DMS114 treated with DMSO at 0.1 percent for 48 hours (cell line): ENCODE measurements around the gene GINS2.
A peak's percentile ranks its signal among the peaks of the same experiment; 100 is the strongest.

Source experiments
- DNase-seq: peaks from one replicate; lab custom pipeline; 2025; ENCODE audit not compliant: unreplicated experiment; lab: John Stamatoyannopoulos, UW

The GINS2 gene

GRCh38 chr16:85668676-85669424 lies 19.9 kb downstream of the GINS2 start:
- DNase-seq: no peak

DNA sequence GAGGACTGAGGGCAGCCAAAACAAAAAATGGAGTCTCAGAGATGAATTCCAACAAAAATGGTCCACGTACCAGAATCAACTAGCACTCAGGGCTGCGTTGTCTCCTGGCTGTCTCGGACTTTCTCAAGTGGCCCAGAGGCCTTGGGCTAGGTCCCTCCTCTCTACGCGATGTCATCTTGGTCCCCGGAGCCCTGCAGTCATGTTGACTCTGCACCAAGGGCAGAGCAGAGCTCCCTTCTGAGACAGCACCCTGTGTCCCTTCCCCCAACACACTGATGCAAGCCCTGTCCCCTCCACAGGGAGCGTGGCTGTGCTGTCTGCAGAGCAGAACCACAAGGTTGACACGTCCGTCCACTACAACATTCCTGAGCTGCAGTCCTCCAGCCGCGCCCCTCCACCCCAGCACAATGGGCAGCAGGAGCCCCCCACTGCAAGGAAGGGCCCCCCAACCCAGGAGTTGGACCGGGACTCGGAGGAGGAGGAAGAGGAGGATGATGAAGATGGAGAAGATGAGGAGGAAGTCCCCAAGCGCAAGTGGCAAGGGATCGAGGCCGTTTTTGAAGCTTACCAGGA lies 20.8 kb downstream of the GINS2 start:
- no peak for DNase-seq

- no peak for DNase-seq
Measured at GRCh38 chr16:85667261-85667660, 21.5 kb downstream of the GINS2 start.

GRCh38 chr16:85665929-85666328 lies 22.8 kb downstream of the GINS2 start:
- DNase-seq: no peak

DNA sequence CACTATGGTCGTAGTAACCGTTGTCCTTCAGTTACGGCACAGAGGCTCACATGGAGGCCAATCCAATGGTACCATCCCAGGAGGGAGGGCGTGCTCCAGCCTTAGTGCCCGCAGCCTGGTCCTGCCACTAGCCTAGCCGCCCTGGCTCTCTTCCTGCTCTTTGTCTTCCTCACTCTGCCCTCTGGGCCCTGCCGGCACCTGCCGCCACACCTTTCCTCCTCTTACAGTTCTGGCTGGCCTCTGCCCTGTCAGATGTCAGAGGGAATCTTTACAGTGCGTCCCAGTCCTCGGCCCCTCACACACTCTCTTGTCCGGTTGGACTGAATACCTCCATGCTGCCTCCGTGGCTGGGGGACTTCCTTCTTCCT lies 23.4 kb downstream of the GINS2 start:
- DNase-seq: no peak

DNA sequence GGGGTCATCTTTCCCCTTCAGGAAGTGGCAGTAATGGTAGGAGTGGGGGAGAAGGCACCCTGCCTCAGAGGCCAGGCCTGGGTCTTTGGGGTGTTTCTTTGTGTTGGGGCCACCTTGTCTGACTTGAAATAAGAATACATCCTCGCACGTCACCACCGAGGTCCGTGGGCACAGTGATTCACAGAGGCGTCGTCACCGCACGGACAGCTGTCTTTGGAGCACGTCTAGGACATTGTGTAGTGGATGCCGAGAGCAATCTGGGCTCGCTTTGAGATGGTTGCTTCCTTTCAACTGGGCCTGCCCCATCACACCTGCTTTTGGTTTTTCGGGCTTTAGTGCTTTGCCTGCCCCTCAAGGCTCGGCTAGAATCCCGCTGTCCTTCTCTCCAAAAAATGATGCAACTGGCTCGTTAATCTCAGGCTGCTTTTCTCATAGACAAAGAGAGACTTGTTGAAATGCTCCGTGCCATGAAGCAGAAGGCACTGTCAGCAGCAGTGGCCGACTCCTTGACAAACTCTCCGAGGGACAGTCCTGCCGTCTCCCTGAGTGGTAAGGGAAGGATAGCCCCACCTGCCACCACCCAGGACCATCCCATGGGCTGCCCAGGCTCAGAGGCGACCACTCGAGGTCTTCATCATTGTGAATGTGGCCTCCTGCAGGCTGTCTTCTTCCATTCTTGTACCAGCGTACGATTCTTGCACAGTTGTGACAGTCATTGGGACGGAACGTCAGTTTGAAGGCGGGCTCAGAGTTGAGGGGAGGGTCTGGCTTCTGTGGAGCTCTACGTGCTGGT lies 24.0 kb downstream of the GINS2 start:
- no peak for DNase-seq

DNA sequence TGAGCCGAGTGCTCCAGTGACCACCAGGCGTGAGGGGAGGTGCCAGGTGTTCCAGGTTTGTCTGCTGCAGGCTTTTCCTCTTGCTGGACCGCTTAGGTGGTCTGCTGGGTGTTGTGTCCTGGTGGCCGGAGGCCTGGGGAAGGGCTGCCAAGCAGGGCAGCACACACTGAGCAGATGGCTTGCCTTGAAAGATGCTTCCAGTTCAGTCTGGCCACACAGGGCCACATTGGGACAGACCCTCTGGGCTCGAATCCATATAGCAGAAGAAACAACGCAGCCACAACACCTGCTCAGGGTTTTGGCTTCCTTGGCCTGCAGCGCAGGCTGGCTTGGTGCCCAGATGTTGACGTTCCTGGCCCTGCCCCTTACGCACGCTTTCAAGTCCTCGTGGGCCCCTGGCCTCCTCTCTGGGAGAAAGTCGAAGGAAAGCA lies 24.8 kb downstream of the GINS2 start:
- no peak for DNase-seq

DNA sequence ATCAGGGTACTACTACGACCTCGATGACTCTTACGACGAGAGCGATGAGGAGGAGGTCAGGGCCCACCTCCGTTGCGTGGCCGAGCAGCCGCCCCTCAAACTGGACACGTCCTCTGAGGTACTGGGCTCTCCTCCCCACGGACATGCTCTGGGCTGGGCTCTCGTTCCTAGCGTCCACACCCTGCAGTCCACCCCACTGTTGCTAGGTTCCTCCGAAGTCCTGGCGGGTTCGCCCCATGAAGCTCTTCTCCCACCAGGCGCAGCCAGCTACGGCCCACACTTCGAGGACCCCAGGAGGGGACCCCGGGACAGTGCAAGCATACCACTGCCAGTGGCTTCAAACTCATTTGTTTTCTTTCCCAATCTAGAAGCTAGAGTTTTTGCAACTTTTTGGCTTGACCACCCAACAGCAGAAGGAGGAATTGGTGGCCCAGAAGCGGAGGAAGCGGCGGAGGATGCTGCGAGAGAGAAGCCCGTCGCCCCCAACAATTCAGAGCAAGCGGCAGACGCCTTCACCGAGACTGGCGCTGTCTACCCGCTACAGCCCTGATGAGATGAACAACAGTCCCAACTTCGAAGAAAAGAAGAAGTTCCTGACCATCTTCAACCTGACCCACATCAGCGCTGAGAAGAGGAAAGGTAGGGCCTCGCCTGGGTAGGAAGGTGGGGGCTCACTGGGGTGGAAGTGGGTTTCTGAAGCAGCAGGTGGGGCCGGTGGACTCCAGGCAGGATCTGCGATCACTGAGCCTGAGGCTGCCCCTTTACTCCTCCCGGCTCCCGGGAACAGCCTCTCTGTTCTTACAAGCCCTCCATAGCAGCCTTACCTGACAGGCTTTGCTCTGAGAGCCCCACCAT lies 25.6 kb downstream of the GINS2 start:
- no peak for DNase-seq

DNA sequence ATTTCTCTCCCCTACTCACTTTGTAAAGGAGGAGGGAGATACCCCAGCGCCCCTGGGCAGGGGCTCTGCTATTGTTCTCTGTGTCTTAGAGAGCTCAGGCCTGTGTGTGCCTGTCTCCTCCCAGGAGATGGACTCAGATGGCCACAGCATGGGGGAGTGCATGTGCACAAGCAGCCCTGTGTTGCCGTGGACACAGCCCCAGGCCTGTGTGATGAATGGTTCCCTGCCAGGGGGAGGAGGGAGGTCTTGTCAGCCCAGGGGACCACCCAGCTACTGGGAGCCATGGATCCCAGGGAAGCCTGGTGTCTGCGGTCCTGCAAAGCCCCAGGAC lies 26.3 kb downstream of the GINS2 start:
- no peak for DNase-seq

DNA sequence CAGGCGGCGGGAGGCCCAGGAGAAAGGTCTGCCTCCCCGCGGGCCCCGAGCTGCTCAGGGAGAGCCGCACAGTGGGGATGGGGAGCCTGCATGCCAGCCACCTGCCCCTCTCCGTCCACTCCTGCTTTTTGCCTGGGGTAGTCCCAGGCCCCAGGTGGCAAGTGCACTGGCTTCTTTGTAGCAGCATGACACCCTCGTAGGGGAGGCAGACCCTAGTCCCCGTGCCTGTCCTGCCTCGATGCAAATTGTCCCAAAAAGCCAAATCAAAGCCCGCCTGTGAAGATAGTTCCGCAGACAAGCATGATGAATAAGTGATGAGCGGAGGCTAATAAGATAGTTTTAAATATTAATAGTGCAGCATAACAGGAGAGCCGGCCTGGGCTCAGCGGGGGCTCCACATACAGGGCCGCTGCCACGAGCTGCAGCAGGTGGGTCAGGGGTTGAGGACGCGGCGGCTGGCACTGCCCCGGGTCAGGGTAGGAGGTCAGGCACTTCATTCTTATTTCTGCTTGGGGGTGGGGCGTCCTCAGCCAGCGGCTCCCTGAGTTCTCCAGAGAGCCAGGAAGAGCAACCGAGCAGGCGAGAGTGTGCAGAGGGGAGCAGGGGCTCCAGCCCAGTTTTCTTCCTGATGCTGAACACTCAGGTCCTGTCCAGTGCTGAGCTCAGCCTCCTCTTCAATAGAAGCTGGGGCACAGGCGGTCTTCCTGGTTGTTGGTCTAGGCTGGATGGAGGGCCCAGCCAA lies 26.8 kb downstream of the GINS2 start:
- DNase-seq: no peak

DNA sequence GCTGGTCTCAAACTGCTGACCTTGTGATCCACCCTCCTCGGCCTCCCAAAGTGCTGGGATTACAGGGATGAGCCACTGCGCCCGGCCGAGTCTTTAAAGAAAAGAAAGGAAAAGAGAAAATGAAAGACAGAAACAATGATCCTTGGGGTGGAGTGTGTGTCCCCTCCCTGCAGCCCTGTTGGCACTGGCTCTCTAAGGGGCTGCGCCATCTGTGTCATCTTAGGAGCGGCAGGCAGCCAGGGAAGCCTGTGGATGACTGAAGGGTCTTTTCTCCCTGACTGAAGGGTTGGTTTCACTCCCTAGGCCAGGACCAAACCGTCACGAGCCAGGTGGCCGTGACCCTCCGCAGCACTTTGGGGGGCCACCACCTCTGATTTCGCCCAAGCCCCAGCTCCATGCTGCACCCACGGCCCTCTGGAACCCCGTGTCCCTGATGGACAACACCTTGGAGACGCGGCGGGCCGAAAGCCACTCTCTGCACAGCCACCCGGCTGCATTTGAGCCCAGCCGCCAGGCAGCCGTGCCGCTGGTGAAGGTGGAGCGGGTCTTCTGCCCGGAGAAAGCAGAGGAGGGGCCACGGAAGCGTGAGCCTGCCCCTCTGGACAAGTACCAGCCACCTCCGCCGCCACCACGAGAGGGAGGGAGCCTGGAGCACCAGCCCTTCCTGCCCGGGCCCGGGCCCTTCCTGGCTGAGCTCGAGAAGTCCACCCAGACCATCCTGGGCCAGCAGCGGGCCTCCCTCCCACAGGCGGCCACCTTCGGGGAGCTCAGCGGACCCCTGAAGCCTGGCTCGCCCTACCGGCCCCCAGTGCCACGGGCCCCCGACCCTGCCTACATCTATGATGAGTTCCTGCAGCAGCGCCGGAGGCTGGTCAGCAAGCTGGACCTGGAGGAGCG lies 27.7 kb downstream of the GINS2 start:
- DNase-seq: no peak

DNA sequence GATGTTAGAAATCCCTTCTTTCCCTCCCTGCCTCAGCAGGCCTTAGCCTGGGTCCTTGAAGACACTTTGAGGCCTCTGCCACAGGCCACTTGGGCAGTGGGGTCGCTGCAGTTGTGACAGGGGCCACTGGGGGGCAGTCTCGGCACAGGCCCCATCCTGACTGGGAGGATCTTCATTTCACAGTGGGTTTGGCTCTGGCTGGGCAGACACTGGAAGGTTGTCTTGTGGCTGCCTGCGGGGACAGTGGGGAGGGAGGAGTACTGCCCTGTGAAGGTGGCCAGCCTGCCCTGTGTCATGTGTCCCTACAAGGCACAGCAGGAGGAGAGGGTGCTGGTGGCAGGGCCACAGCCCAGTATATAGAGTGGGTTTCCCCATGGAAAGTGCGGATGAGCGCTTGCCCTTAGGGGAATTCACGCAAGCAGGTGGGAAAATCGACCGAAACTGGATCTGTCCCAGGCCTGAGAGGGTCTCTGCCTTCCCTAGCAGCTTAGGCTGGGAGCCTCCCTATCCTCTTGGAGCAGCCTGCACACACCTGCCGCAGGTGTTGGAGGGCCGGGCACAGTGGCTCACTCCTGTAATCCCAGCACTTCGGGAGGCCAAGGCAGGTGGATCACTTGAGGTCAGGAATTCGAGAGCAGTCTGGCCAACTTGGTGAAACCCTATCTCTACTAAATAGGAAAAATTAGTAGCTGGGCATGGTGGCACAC lies 28.8 kb downstream of the GINS2 start:
- DNase-seq: peak; percentile 38

DNA sequence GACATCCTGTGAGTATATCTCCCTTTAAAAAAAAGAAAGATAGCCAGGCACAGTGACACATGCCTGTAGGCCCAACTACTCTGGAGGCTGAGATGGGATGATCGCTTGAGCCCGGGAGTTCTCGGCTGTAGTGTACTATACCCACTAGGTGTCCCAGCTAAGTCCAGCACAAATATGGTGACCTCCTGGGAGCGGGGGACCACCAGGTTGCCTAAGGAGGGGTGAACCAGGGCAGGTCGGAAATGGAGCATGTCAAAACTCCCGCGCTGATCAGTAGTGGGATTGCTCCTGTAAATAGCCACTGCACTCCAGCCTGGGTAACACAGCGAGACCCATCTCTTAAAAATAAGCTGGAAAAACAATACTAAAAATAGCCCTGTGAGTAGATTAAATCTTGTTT lies 29.4 kb downstream of the GINS2 start:
- DNase-seq: no peak

GRCh38 chr16:85658504-85659326 lies 30.0 kb downstream of the GINS2 start:
- no peak for DNase-seq

GRCh38 chr16:85657996-85658395 lies 30.8 kb downstream of the GINS2 start:
- DNase-seq: no peak

DNA sequence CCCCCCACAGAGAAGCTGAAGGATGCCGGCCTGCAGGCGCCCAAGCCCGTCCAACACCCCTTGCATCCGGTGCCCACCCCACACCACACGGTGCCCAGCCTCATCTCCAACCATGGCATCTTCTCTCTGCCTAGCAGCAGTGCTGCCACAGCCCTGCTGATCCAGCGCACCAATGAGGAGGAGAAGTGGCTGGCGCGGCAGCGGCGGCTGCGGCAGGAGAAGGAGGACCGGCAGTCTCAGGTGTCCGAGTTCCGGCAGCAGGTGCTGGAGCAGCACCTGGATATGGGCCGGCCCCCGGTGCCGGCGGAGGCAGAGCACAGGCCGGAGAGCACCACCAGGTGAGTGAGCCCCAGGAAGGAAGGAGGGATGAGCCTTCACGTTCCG lies 31.5 kb downstream of the GINS2 start:
- DNase-seq: no peak

DNA sequence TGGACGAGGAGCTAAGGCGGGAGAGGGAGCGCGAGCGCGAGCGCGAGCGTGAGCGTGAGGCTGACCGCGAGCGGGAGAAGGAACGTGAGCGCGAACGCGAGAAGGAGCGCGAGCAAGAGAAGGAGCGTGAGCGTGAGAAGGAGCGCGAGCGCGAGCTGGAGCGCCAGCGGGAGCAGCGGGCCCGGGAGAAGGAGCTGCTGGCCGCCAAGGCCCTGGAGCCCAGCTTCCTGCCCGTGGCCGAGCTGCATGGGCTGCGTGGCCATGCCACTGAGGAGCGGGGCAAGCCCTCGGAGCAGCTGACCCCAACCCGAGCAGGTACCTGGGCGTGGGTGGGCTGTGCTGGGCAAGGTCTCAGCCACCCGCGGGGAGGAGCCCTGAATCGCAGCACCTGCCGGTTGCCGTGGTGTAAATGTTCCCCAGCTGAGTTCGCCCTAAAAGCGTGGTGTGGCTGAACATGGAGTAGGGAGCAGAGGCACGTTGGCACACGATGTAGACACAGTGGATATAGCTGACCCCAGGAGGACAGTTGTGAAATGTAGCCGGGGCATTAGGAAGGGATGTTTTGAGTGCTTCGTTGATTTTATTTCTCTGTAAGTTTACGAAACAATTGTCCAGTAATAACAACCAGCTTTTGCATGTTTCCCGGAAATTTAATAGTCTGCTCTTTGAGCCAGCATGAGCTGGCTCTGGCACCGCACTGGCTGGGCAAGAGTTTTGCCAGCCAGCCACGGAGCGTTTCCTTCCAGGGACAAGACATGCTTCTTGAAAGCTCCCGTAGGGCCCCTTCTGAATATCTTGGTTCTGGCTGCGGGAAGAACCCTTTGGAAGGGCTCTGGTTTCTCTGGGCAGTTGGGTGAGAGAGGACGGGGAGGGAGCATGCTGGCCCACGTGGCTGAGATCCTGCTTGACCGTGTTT lies 32.1 kb downstream of the GINS2 start:
- no peak for DNase-seq
